Measurements from ENCODE around the gene TTC13. TPM values are rescaled to one million over a fixed set of nuclear protein-coding genes. Genes with fewer than 3 reads are reported as not detected.
A peak's percentile ranks its signal among the peaks of the same experiment; 100 is the strongest.

The TTC13 gene
- total and polyA plus RNA-seq, 2 of the 13 experiments (the other 11 are each of a cell fraction or from before 2014, with no cell fraction given): 5.8 to 15.9 TPM

DNA sequence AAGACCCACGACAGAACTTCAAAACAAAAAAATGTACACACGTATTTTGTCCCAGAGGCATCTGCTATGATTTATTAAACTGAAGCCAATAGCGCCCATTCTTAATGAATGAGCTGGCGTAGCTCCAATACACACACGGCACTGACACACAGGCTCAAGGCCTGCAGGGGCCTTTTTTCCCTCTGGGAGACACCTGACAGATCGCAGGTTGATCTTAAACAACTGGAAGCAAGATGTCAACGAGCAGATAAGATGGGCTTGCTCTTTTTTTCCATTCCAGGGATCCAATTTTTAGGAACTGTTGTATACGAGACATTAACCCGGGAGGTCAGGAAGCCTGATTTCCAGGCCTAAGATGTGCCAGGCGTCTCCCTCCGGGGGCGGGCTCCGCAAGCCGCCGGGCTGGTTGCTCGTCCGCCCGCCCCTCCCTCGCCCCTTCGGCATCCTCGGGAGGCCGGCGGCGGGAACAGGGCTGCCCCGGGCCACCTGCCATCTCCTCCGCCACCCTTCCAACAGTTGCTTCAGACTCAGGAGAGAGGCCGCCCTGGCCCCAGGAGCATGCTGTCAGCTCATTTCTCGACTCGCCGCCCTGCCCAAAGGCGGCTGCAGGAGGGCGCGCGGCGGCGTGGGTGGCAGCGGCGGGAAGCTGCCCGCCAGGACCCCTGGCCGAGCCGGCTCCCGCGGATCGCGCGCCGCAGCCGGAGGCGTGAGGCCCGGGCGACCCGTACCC, 735 bp downstream of the TTC13 start (continued):
- TF ChIP-seq, protein P1, sequence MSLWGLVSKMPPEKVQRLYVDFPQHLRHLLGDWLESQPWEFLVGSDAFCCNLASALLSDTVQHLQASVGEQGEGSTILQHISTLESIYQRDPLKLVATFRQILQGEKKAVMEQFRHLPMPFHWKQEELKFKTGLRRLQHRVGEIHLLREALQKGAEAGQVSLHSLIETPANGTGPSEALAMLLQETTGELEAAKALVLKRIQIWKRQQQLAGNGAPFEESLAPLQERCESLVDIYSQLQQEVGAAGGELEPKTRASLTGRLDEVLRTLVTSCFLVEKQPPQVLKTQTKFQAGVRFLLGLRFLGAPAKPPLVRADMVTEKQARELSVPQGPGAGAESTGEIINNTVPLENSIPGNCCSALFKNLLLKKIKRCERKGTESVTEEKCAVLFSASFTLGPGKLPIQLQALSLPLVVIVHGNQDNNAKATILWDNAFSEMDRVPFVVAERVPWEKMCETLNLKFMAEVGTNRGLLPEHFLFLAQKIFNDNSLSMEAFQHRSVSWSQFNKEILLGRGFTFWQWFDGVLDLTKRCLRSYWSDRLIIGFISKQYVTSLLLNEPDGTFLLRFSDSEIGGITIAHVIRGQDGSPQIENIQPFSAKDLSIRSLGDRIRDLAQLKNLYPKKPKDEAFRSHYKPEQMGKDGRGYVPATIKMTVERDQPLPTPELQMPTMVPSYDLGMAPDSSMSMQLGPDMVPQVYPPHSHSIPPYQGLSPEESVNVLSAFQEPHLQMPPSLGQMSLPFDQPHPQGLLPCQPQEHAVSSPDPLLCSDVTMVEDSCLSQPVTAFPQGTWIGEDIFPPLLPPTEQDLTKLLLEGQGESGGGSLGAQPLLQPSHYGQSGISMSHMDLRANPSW (CRISPR knock-in tag; IDR thresholded peaks at IDR 0.05; ENCODE audit: borderline replicate concordance): no peak
- no peak for TF ChIP-seq ZFP36 (IDR thresholded peaks at IDR 0.05; ENCODE audit: borderline replicate concordance, low read depth, low read length, partially characterized antibody)
- TF ChIP-seq MYC (CRISPR knock-in tag; IDR thresholded peaks at IDR 0.05; ENCODE audit: borderline replicate concordance): no peak
- TF ChIP-seq HNRNPK (IDR thresholded peaks at IDR 0.05; ENCODE audit: low read depth, low read length, poor library complexity, severe bottlenecking): no peak
- TF ChIP-seq, protein P2, sequence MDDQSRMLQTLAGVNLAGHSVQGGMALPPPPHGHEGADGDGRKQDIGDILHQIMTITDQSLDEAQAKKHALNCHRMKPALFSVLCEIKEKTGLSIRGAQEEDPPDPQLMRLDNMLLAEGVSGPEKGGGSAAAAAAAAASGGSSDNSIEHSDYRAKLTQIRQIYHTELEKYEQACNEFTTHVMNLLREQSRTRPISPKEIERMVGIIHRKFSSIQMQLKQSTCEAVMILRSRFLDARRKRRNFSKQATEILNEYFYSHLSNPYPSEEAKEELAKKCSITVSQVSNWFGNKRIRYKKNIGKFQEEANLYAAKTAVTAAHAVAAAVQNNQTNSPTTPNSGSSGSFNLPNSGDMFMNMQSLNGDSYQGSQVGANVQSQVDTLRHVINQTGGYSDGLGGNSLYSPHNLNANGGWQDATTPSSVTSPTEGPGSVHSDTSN (CRISPR knock-in tag; IDR thresholded peaks at IDR 0.05; ENCODE audit: borderline replicate concordance): no peak
- TF ChIP-seq TCF7L2 (IDR thresholded peaks at IDR 0.05; ENCODE audit: low read depth, low read length): no peak
- TF ChIP-seq ZNF234 (CRISPR knock-in tag; conservative IDR thresholded peaks at IDR 0.05): no peak
- TF ChIP-seq NFYB (CRISPR knock-in tag; IDR thresholded peaks at IDR 0.05): no peak
- TF ChIP-seq, protein P3, sequence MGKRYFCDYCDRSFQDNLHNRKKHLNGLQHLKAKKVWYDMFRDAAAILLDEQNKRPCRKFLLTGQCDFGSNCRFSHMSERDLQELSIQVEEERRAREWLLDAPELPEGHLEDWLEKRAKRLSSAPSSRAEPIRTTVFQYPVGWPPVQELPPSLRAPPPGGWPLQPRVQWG (CRISPR knock-in tag; IDR thresholded peaks at IDR 0.05; ENCODE audit: borderline replicate concordance, low read depth): no peak
- TF ChIP-seq, protein P4, sequence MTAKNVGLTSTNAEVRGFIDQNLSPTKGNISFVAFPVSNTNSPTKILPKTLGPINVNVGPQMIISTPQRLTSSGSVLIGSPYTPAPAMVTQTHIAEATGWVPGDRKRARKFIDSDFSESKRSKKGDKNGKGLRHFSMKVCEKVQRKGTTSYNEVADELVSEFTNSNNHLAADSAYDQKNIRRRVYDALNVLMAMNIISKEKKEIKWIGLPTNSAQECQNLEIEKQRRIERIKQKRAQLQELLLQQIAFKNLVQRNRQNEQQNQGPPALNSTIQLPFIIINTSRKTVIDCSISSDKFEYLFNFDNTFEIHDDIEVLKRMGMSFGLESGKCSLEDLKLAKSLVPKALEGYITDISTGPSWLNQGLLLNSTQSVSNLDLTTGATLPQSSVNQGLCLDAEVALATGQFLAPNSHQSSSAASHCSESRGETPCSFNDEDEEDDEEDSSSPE (CRISPR knock-in tag; IDR thresholded peaks at IDR 0.05): peak; percentile 45
- no peak for TF ChIP-seq CREB1 (IDR thresholded peaks at IDR 0.05)
- TF ChIP-seq CREB1 (CRISPR knock-in tag; IDR thresholded peaks at IDR 0.05): no peak
- TF ChIP-seq ONECUT2 (CRISPR knock-in tag; IDR thresholded peaks at IDR 0.05): no peak
- no peak for TF ChIP-seq SRY (CRISPR knock-in tag; IDR thresholded peaks at IDR 0.05)
- no peak for TF ChIP-seq GZF1 (CRISPR knock-in tag; IDR thresholded peaks at IDR 0.05)
- TF ChIP-seq CBX5 (CRISPR knock-in tag; IDR thresholded peaks at IDR 0.05; ENCODE audit: borderline replicate concordance): no peak
